Measurements from ENCODE around the gene TPCN1.

Gene TPCN1

GRCh38 chr12:113234483-113234882 is 13.2 kb downstream of the TPCN1 start:
- TF ChIP-seq, protein P1, sequence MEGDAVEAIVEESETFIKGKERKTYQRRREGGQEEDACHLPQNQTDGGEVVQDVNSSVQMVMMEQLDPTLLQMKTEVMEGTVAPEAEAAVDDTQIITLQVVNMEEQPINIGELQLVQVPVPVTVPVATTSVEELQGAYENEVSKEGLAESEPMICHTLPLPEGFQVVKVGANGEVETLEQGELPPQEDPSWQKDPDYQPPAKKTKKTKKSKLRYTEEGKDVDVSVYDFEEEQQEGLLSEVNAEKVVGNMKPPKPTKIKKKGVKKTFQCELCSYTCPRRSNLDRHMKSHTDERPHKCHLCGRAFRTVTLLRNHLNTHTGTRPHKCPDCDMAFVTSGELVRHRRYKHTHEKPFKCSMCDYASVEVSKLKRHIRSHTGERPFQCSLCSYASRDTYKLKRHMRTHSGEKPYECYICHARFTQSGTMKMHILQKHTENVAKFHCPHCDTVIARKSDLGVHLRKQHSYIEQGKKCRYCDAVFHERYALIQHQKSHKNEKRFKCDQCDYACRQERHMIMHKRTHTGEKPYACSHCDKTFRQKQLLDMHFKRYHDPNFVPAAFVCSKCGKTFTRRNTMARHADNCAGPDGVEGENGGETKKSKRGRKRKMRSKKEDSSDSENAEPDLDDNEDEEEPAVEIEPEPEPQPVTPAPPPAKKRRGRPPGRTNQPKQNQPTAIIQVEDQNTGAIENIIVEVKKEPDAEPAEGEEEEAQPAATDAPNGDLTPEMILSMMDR (IDR thresholded peaks at IDR 0.05; ENCODE audit: extremely low read depth, insufficient read depth, missing control alignments): no peak
- DNase-seq (ENCODE audit: low spot score): no peak
- in situ Hi-C loops (cut with MboI; ENCODE audit: low pct_unique_long_range_greater_than_20kb, low sequenced_read_pairs, unreplicated experiment): no loop called here

DNA sequence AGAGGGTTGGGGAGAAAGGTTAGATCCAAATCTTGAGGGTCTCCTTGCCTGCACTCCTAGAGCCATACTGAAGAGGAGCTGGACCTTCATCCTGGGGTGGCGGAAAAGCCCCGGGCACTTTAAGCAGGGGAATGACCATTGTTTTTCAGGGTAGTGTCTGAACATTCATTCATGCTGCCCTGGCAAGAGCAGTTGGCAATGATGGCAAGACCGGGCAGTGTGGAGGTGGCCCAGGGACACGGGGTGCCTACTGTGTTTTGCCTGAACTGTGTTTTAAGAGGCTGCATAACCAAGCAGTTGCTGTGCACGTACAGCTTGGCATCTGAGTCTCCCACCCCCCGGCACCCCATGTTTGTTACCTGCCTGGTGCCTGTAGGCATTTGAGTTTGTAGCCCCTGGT is 14.7 kb downstream of the TPCN1 start:
- in situ Hi-C loops (cut with MboI; ENCODE audit: low pct_unique_long_range_greater_than_20kb, low sequenced_read_pairs, unreplicated experiment): no loop called here
- TF ChIP-seq, protein P1 (IDR thresholded peaks at IDR 0.05; ENCODE audit: extremely low read depth, insufficient read depth, missing control alignments): no peak
- DNase-seq (ENCODE audit: low spot score): no peak

DNA sequence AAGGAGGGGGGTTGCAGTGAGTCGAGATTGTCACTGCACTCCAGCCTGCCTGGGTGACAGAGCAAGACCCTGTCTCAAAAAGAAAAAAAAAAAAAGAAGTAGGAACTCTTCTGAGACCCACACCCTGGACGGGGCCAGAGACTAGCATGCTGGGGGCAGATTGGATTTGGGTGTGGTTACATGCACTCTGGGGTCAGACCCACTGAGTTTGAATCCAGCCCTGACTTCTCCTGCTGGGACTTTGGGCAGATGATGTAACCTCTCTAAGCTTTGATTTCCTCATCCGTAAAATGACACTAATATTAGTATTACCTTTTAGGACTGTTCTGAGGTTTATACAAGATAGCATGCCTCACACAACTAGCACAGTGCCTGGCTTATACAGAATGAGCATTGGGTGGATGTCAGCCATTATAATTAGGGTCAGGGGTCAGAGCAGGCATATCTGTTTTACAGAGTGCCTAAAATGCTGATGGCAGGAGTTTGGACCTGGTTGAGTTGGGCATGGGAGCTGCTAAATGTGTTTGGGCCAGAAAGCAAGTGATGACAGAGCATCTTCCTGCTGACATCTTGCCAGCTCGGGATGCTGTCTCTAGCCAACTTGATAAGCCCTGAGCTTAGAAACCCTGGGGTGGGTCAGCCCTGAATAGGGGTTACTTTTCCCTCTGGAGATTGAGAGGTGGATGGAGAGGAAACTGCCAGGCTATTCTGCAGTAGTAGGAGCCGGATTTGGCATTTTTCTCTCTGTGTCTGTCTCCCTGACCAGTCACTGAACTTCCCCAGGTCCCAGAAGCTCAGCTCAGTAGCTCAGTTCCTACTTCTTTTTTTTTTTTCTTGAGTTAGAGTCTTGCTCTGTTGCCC is 15.5 kb downstream of the TPCN1 start:
- DNase-seq (ENCODE audit: low spot score): no peak
- in situ Hi-C loops (cut with MboI; ENCODE audit: low pct_unique_long_range_greater_than_20kb, low sequenced_read_pairs, unreplicated experiment): no loop called here
- TF ChIP-seq, protein P1 (IDR thresholded peaks at IDR 0.05; ENCODE audit: extremely low read depth, insufficient read depth, missing control alignments): no peak

- in situ Hi-C loops (cut with MboI; ENCODE audit: low pct_unique_long_range_greater_than_20kb, low sequenced_read_pairs, unreplicated experiment): no loop called here
- TF ChIP-seq, protein P1 (IDR thresholded peaks at IDR 0.05; ENCODE audit: extremely low read depth, insufficient read depth, missing control alignments): no peak
- no peak for DNase-seq (ENCODE audit: low spot score)
Measured at GRCh38 chr12:113237748-113238147, 16.5 kb downstream of the TPCN1 start.

DNA sequence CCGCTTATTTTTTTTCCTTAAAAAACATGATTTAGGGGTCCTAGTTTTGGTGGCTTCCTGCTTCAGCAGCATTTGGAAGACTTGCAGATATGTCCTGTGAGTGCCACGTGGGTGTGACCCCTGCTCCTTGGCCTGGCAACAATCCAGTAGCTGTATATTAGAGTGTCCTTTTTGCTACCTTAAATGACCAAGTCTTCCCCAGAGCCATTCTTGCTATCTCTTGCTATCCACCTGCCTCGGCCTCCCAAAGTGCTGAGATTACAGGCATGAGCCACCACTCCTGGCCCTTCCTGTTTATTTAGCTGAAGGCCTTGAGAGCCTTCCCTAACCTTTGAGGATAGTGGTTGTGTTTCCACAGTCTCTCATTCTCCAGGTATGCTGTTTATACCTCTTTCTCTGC is 17.0 kb downstream of the TPCN1 start:
- TF ChIP-seq, protein P1 (IDR thresholded peaks at IDR 0.05; ENCODE audit: extremely low read depth, insufficient read depth, missing control alignments): no peak
- no peak for DNase-seq (ENCODE audit: low spot score)
- in situ Hi-C loops (cut with MboI; ENCODE audit: low pct_unique_long_range_greater_than_20kb, low sequenced_read_pairs, unreplicated experiment): no loop called here

- TF ChIP-seq, protein P1 (IDR thresholded peaks at IDR 0.05; ENCODE audit: extremely low read depth, insufficient read depth, missing control alignments): no peak
- in situ Hi-C loops (cut with MboI; ENCODE audit: low pct_unique_long_range_greater_than_20kb, low sequenced_read_pairs, unreplicated experiment): no loop called here
- no peak for DNase-seq (ENCODE audit: low spot score)
Measured at GRCh38 chr12:113239288-113239771, 18.1 kb downstream of the TPCN1 start.
